Stimulated activated CD8-positive, alpha-beta memory T cell treated with anti-CD3 and anti-CD28 coated beads, Interleukin-4, amount 100 ng/mL, for 1 hour (primary cell): ENCODE data around the gene PMP22.

Source experiments
- DNase-seq, 2 donors: peaks; one replicate each; pipeline ENCODE4 v3.0.0-alpha.2; 2020; ENCODE audit warnings: low read depth in 2 of 2, low spot score in 1 of 2

Gene PMP22

DNA sequence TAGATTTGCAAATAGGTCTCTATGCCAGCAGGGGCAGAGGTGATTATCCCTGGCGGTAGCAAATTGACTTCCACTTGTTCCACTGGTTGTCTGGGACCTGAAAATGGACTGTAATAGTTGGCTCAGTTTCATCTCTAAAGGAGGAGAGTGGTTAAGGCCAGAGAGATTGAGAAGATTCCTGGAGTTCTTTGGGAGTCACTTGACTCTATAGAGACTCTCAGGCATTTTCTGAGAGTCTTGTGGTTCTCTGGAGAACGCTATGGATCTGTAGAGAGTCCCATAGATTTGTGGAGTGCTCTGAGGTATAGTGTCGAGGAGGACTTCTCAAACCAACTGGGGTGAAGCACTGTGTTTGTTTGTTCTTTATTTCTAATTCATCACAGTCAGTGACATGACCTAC lies 8.9 kb upstream of the PMP22 start:
- DNase-seq = no peak

GRCh38 chr17:15273141-15273793 lies 8.1 kb upstream of the PMP22 start:
- no peak for DNase-seq

GRCh38 chr17:15271741-15272140 lies 6.6 kb upstream of the PMP22 start:
- no peak for DNase-seq

GRCh38 chr17:15270628-15271381 lies 5.7 kb upstream of the PMP22 start:
- DNase-seq = no peak

GRCh38 chr17:15269780-15270089 lies 4.6 kb upstream of the PMP22 start:
- DNase-seq = no peak

GRCh38 chr17:15269087-15269779 lies 4.1 kb upstream of the PMP22 start:
- DNase-seq = no peak

DNA sequence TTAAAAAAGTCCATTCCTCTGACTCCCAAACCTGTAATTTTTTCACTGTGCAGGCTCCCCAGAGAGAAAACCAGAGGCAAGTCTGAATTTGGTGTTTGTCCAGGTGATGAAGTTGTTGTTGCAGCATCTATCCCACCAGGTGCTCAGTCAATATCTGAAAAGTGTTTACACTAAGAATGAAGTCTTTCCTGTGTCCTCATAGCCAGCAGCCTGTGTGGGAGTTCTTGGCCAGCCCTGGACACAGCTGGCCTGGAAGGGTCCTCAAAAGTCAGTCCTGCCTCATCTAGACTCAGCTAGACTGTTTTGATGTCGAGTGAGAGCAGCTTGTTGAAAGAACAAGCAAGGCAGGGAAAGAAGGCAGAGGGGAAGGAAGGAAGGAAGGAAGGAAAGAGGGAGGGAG lies 3.3 kb upstream of the PMP22 start:
- no peak for DNase-seq

DNA sequence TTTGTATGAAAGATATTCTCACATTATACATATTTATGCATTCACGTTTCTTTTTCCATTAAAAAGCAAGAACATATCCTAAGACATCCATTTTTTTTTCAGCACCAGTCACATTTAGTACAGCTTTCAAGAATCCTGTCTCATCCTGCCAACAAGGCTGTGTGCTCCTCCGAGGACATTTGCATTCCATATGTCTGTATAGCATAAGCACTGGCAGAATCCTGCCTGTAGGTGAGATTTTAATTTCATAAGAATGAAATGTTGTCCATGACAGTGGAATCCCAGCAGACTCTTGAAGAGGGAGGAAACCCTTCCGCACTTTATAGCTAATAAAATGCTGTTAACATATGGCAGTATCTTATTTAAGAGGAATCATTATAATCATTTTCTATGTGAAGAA lies 2.9 kb upstream of the PMP22 start:
- no peak for DNase-seq

GRCh38 chr17:15266325-15267125 lies 1.4 kb upstream of the PMP22 start:
- DNase-seq = no peak

DNA sequence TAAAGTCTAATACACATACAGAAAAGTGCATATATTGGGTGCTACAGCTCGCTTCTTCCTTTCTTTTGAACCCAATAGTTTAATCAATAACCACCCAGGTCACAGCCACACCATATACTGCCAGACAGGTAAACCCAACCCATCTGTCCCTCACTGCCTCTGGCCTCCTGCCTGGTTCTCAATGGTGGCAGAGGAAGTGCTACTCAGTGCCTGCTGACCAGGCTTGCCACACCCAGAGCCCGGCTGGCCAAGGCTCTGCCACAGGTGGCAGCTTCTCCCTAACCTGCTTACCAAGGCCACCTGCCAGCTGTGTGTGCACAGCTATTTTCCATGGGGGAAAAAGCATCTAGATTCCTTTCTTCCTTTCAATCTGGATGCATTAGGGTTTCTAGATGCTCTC lies 584 bp downstream of the PMP22 start:
- DNase-seq = no peak

- no peak for DNase-seq
Measured at GRCh38 chr17:15263680-15264079, 1.4 kb downstream of the PMP22 start.

- DNase-seq = no peak
Measured at GRCh38 chr17:15263206-15263579, 1.9 kb downstream of the PMP22 start.

DNA sequence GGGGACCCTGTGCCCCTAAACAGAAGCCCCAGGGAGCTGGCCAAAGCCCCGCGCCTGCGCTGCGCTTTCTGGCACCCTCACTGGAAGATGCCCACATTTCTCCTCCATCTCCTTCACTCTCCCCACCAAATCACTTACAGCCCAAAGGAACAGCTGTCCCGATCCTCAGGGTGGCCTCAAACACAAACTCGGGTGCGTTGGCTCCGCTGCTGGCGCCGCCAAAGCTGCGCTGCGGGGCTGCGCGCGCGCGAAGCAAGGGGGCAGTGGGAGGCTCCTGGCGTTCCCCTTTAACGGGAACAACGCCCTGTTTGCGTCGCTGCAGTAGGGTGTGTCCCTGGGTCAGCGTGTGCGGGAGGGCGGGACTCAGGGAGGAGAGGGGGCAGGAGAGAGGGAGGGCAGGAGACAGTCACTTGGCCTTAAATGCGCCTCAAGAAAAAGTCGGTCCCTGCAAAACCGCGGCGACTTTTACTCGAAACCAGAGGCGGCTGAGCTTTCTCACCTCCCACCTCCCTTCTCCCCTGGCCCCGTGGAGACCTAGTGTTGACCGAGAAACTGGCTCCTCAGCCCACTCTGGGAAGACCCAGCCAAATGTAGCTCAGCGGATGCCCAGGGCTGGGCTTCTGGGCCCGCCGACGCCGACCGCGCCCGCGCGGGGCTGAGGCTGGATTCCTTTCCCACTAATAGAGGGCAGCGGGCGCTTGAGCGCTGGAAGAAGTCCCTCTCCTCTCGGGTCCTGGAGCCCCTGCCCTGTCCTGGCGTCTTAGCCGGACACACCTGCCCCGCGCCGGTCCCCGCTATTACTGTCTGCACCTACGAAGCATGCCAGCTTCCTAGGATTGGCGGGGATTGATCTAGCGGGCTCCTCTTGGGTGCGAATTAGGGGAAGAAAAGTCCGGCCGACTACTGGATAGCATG lies 2.6 kb downstream of the PMP22 start:
- no peak for DNase-seq

DNA sequence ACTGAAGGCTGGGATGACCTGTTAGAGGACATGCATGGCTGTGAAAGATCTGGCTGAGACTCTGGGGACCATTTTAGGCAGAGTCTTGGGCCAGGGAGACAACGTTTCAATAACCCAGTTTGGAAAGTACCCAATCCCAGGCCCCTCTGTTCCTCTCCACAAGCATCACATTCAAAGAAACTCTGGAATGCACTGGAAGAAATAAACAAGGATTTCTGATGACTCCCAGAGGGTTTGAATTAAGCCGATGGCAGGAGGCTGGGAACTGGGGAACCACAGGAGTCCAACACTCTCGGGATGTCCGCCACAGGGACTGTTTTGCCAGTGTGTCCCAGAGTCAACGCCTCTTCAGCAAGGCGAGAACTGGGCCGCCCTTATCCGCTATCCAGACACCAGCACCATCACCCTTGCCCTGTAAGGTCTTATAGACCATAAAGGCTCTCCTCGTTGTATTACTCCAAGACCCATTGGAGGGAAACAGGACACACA lies 3.3 kb downstream of the PMP22 start:
- no peak for DNase-seq

- DNase-seq = no peak
Measured at GRCh38 chr17:15261258-15261801, 3.8 kb downstream of the PMP22 start.

DNA sequence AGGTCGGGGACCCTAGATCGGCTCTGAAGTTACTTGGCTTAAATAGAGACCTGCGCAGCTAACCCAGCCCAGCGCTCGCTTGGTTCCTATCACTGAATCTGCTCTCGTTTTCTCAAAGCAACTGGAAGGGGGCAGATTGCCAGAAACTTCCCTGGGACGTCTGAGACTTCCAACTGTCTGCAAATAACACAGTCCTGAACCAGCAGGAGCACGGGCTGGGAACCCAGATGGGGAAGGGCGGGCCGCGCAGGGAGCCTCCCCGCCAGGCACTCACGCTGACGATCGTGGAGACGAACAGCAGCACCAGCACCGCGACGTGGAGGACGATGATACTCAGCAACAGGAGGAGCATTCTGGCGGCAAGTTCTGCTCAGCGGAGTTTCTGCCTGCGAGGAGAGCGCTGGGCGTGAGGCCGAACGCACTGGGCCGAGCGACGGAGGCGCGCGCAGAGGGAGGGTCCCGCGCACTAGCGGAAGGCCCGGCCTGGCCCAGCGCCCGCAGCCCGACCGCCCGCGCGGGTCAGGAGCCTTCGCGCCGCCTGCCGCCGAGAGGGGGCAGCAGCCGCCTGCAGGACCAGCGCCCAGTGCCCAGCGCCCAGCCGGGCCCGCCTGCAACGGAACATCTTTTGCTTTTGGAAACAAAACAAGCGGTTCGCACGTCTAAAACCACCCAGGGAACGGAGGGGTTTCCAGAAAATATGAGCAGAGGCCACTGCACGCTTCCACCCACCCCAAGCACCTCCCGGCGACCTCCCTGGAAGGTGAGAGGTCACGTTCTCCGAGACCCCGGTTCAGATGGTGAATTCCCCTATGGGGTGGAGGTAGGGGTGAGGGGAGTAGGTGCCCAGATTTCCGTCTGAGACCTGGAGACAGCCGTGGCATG lies 4.5 kb downstream of the PMP22 start:
- no peak for DNase-seq

GRCh38 chr17:15257796-15258512 lies 7.2 kb downstream of the PMP22 start:
- DNase-seq = no peak

- peak in 1 of 2 donors; percentile 4 for DNase-seq
Measured at GRCh38 chr17:15257258-15257788, 7.8 kb downstream of the PMP22 start.
